ENCODE results near the gene LDLRAD4. TPM values are rescaled to one million over a fixed set of nuclear protein-coding genes. Genes with fewer than 3 reads are reported as not detected.

LDLRAD4 gene
- 8.9 and 9.1 TPM in 2 replicates for polyA plus RNA-seq

GRCh38 chr18:13218368-13218991 is at the start of gene LDLRAD4:
LDLRAD4 (plus strand) TSS chr18:13218760.

Other genes with a start within 250 kb of the LDLRAD4 start
- 9.7 and 11.2 TPM in 2 replicates for gene CEP192, start 227.4 kb upstream of the LDLRAD4 start, polyA plus RNA-seq